ENCODE results near the gene COL6A1. TPM values are rescaled to one million over a fixed set of nuclear protein-coding genes. Genes with fewer than 3 reads are reported as not detected.

COL6A1 gene, protein sequence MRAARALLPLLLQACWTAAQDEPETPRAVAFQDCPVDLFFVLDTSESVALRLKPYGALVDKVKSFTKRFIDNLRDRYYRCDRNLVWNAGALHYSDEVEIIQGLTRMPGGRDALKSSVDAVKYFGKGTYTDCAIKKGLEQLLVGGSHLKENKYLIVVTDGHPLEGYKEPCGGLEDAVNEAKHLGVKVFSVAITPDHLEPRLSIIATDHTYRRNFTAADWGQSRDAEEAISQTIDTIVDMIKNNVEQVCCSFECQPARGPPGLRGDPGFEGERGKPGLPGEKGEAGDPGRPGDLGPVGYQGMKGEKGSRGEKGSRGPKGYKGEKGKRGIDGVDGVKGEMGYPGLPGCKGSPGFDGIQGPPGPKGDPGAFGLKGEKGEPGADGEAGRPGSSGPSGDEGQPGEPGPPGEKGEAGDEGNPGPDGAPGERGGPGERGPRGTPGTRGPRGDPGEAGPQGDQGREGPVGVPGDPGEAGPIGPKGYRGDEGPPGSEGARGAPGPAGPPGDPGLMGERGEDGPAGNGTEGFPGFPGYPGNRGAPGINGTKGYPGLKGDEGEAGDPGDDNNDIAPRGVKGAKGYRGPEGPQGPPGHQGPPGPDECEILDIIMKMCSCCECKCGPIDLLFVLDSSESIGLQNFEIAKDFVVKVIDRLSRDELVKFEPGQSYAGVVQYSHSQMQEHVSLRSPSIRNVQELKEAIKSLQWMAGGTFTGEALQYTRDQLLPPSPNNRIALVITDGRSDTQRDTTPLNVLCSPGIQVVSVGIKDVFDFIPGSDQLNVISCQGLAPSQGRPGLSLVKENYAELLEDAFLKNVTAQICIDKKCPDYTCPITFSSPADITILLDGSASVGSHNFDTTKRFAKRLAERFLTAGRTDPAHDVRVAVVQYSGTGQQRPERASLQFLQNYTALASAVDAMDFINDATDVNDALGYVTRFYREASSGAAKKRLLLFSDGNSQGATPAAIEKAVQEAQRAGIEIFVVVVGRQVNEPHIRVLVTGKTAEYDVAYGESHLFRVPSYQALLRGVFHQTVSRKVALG
- total RNA-seq (2014; rRNA removed; shearing (Covaris generic)), result not detected in 2 replicates
- not detected in 2 replicates for total RNA-seq (2022)
- not detected for Bru-seq, nascent RNA
- not detected for BruChase-seq, experiment 1, labeled RNA remaining after a 6-hour chase
- BruChase-seq, experiment 2, labeled RNA remaining after a 2-hour chase, result not detected
- long read RNA-seq, result 0 reads

DNA sequence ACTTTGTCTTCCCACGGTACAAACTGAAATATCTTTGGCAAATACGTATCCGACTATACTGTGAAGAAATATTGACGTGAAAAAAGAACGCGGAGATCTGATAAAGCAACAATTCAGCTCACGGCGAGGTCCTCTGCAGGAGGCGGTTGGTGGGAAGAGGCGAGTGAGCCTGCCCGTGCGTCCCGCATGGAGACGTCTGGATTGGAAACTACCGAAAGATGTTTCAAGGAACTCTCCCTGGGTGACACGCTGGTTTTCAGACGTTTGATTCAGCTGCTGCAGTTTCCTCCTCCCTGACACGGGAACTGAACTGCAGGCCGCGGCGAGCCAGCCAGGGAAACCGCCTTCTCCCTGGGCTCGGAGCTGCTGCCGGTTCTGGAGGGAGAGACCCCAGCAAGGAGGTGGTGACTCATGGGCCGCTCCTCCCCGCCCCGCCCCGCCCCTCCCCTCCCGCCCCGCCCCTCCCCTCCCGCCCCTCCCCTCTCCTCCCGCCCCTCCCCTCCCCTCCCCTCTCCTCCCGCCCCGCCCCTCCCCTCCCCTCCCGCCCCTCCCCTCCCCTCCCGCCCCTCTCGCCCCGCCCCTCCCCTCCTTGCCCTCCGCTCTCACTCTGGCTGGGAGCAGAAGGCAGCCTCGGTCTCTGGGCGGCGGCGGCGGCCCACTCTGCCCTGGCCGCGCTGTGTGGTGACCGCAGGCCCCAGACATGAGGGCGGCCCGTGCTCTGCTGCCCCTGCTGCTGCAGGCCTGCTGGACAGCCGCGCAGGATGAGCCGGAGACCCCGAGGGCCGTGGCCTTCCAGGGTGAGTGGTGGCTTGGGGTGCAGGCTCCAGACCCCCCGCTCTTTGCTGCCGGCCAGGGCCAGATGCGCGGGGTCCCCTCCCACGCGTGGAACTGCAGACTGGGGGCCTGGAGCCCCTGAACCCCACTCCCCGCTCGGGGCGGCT, at the start of gene COL6A1:
Gene COL6A1, plus strand, starts transcription at position 620 of the 941 bp plus-strand sequence. Its CDS starts 81 bp downstream, at position 701.
- no peak for TF ChIP-seq EZH2phosphoT487 (IDR thresholded peaks at IDR 0.05; ENCODE audit: borderline replicate concordance, low read depth, low read length)
- TF ChIP-seq, protein P1, sequence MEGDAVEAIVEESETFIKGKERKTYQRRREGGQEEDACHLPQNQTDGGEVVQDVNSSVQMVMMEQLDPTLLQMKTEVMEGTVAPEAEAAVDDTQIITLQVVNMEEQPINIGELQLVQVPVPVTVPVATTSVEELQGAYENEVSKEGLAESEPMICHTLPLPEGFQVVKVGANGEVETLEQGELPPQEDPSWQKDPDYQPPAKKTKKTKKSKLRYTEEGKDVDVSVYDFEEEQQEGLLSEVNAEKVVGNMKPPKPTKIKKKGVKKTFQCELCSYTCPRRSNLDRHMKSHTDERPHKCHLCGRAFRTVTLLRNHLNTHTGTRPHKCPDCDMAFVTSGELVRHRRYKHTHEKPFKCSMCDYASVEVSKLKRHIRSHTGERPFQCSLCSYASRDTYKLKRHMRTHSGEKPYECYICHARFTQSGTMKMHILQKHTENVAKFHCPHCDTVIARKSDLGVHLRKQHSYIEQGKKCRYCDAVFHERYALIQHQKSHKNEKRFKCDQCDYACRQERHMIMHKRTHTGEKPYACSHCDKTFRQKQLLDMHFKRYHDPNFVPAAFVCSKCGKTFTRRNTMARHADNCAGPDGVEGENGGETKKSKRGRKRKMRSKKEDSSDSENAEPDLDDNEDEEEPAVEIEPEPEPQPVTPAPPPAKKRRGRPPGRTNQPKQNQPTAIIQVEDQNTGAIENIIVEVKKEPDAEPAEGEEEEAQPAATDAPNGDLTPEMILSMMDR (conservative IDR thresholded peaks at IDR 0.05; ENCODE audit: low read length), result no peak
- H3K79me2 ChIP-seq (ENCODE audit: insufficient read depth, low read depth, low read length), result no peaks in the 10 kb centered on the region
- H3K4me3 ChIP-seq (ENCODE audit: low read depth, low read length, poor library complexity, severe bottlenecking), result no peak within 1 kb of the TSS
- ChIA-PET POLR2A (no interaction called here), CTCF (ENCODE audit: unreplicated experiment) (no interaction called here)
- DNase-seq (ENCODE audit: low spot score), result peak; percentile 18
- BruUV-seq (replicated peaks), result no TSS peak
- no peaks in the 10 kb centered on the region for H4K20me1 ChIP-seq (ENCODE audit: insufficient read depth, low read length)
- H3K27ac ChIP-seq (ENCODE audit: low read depth, low read length, poor library complexity, severe bottlenecking), result no peak within 1 kb of the TSS
- no peaks in the 10 kb centered on the region for H3K36me3 ChIP-seq (ENCODE audit: insufficient read depth, low read length)
- intact Hi-C loops (cut with micrococcal nuclease; ENCODE audit: unreplicated experiment), result no loop called here
- no peaks in the 10 kb centered on the region for H3K9me3 ChIP-seq (ENCODE audit: low read length)
- no peaks in the 10 kb centered on the region for H3K4me1 ChIP-seq (ENCODE audit: insufficient read depth, low read length, poor library complexity, severe bottlenecking)
- no peaks in the 10 kb centered on the region for H3K9me2 ChIP-seq (ENCODE audit: insufficient read depth, low read length)
- H2AFZ ChIP-seq (ENCODE audit: low read length), result no peak within 1 kb of the TSS
- H3K4me2 ChIP-seq (ENCODE audit: low read length), result peak within 1 kb of the TSS; percentile 55

DNA sequence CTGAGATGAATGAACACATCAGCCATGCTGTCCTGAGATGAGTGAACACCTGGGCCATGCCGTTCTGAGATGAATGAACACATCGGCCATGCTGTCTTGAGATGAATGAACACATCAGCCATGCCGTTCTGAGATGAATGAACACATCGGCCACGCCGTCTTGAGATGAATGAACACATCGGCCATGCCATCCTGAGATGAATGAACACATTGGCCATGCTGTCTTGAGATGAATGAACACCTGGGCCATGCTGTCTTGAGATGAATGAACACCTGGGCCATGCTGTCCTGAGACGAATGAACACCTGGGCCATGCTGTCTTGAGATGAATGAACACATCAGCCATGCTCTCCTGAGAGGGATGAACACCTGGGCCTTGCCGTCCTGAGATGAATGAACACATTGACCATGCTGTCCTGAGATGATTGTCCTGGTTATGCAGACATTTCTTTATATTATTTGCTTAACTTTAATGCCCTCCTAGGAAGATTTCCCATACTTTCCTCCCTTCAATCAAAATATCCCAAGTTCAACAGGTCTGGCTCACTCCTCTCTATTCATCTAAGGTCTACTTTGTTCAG, 48.6 kb upstream of the COL6A1 start:
- Histone ChIP-seq H3K9me3 (ENCODE audit: low read length) (no peaks in the 10 kb centered on the region), H3K4me2 (ENCODE audit: low read length) (no peak overlapping the region), H2AFZ (ENCODE audit: low read length) (no peak overlapping the region), H3K27ac (ENCODE audit: low read depth, low read length, poor library complexity, severe bottlenecking) (no peak overlapping the region), H3K36me3 (ENCODE audit: insufficient read depth, low read length) (no peaks in the 10 kb centered on the region), H4K20me1 (ENCODE audit: insufficient read depth, low read length) (no peaks in the 10 kb centered on the region), H3K9me2 (ENCODE audit: insufficient read depth, low read length) (no peaks in the 10 kb centered on the region), H3K4me1 (ENCODE audit: insufficient read depth, low read length, poor library complexity, severe bottlenecking) (no peaks in the 10 kb centered on the region), H3K4me3 (ENCODE audit: low read depth, low read length, poor library complexity, severe bottlenecking) (no peak overlapping the region), H3K79me2 (ENCODE audit: insufficient read depth, low read depth, low read length) (no peaks in the 10 kb centered on the region)
- DNase-seq (ENCODE audit: low spot score), result peak; percentile 12
- intact Hi-C loops (cut with micrococcal nuclease; ENCODE audit: unreplicated experiment), result no loop called here
- ChIA-PET POLR2A (no interaction called here), CTCF (ENCODE audit: unreplicated experiment) (no interaction called here)
- no TSS peak for BruUV-seq (replicated peaks)
- TF ChIP-seq, protein P1 (conservative IDR thresholded peaks at IDR 0.05; ENCODE audit: low read length), result no peak
- no peak for TF ChIP-seq EZH2phosphoT487 (IDR thresholded peaks at IDR 0.05; ENCODE audit: borderline replicate concordance, low read depth, low read length)
